ENCODE results near the gene PRRC1. TPM values are rescaled to one million over a fixed set of nuclear protein-coding genes. Genes with fewer than 3 reads are reported as not detected.

PRRC1 gene
- total RNA-seq, 1 donor from 2014 or later: 37.7 TPM

DNA sequence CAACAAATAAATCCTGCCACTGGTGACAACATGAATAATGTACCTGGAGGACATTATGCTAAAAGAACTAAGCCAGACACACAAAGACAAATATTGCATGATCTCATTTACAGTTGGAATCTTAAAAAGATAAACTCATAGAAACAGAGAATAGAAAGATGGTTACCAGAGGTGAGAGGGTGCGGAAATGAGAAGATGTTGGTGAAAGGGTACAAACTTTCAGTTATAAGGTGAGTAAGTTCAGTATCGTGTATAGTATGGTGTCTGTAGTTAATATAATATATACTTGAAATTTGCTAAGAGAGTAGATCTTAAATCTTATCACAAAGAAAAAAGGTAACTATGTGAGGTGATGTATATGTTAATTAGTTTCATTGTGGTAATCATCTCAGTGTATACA, 63.3 kb downstream of the PRRC1 start:
- DNase-seq (ENCODE audit: low read depth, low spot score): no peak

GRCh38 chr5:127581450-127581849, 64.0 kb downstream of the PRRC1 start:
- no peak for DNase-seq (ENCODE audit: low read depth, low spot score)

GRCh38 chr5:127582773-127583370, 65.4 kb downstream of the PRRC1 start:
- DNase-seq (ENCODE audit: low read depth, low spot score): no peak

DNA sequence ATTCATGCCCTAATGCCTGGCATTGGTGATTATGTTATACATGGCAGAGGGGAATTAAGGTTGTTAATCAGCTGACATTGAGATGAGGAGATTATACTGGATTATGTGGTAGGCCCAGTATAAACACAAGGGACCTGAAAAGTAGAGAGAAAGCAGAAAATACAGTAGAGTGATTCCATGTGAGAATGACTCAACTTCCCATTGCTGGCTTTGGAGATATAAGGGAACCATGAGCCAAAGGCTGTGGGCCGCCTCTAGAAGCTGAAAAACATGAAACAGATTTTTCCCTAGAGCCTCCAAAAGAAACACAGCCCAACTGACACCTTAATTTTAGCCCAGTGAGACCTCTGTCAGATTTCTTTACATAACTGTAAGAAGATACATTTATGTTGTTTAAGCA, 66.4 kb downstream of the PRRC1 start:
- DNase-seq (ENCODE audit: low read depth, low spot score): no peak

- DNase-seq (ENCODE audit: low read depth, low spot score): no peak
Measured at GRCh38 chr5:127585661-127586060, 68.2 kb downstream of the PRRC1 start.

GRCh38 chr5:127586066-127586770, 68.8 kb downstream of the PRRC1 start:
- no peak for DNase-seq (ENCODE audit: low read depth, low spot score)

GRCh38 chr5:127586811-127587210, 69.4 kb downstream of the PRRC1 start:
- DNase-seq (ENCODE audit: low read depth, low spot score): no peak

GRCh38 chr5:127587246-127587917, 69.9 kb downstream of the PRRC1 start:
- DNase-seq (ENCODE audit: low read depth, low spot score): no peak

DNA sequence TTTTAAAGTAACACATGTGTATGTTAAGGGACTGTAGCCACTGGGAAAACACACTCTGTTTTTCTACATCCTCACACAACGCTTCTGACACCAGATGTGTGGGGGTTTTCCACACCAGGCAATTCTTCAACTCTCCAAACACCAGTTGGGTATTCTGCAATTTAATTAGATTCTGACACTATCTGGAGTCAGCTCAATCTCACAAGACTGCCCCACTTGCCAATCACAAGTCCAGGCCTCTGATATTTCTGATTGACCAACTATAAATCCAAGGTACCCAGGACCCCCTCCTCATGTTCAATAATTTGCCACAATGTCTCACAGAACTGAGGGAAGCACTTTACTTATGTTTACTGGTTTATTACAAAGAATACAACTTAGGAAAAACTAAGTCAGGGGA, 70.9 kb downstream of the PRRC1 start:
- no peak for DNase-seq (ENCODE audit: low read depth, low spot score)

- no peak for DNase-seq (ENCODE audit: low read depth, low spot score)
Measured at GRCh38 chr5:127589309-127590030, 72.0 kb downstream of the PRRC1 start.

DNA sequence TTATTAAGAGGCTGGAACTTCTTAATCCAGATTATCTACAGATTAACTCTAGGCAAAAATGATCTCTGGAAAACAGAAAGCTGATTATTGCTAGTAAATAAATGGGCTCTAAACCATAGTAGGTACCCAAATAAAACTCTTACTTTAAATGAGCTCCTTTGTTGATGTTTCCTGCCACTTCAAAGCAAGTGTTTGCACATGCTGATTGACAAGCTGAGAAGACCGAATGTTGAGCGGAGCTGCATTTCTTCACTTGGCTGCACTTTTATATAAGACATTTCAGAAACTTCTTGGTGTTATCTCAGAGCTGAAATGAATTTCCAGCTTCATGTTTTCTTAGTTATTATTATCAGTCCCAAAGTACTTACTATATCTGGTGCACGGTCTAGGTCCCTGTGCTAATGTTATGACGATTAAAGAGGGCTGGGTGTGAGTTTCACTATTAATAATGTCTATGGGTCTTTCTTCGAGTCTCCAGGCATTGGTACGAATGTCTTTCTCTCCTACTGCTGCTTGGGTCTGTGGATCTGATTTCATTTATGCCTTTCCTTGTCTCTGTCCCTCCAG, 72.8 kb downstream of the PRRC1 start:
- DNase-seq (ENCODE audit: low read depth, low spot score): no peak

DNA sequence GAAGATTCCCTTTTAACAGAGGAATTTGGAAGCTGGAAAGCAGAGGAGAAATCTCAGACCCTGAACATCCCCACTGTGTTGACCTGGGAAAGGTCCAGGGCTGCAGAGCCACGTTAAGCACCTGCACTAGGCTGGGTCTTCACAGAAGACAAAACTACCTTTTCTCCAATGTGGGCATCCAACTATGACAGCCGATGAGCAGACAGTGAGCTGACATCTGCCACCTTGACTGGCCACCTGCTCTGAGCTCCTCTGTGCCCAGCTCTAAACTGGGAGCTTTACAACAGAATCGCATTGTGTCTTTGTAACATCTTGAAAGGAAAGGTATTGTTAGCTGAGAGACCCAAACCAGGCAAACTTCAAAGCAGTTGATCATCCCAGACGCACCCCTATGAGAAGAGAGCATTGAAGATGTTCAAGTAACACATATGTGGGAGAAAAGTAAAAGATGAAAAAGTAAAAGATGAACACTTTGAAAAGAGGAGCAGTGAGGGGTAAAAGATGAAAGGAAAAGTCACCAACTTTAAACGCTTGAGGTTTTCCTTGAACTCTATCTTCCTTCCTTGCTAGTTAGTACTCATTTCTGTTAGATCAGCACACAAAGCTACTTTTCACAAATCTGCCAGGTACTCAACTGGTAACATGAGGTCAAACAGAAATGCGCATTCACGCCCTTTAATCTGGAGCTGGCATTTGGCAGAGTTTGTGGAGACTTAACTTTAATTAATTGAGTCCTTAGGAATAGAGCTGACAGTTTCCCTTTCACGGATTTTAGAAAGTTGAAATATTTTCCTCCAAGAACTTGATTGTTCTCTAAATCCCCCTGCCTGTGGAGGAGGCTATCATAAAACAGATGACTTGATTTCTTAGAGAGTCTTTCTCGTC, 78.3 kb downstream of the PRRC1 start:
- no peak for DNase-seq (ENCODE audit: low read depth, low spot score)

DNA sequence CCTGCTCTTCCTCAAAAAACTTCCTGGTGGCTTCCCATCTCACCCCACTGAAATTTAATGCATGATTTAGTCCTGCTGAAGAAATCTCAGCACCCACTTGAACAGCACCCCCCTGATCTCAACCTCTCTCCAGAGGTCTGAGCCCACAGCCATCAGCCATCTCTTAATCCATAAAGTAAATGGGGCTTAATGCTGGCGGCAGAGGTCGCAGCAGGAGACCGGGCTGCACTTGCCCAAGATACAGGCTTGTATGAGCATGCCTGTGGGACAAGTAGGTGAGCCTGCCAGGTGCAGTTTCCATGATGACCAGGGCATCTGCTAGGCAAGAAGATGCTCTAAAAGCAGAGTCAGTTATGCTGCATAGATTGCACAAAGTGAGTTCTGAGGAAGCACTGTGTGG, 79.1 kb downstream of the PRRC1 start:
- DNase-seq (ENCODE audit: low read depth, low spot score): no peak

- DNase-seq (ENCODE audit: low read depth, low spot score): no peak
Measured at GRCh38 chr5:127599320-127599719, 81.9 kb downstream of the PRRC1 start.

DNA sequence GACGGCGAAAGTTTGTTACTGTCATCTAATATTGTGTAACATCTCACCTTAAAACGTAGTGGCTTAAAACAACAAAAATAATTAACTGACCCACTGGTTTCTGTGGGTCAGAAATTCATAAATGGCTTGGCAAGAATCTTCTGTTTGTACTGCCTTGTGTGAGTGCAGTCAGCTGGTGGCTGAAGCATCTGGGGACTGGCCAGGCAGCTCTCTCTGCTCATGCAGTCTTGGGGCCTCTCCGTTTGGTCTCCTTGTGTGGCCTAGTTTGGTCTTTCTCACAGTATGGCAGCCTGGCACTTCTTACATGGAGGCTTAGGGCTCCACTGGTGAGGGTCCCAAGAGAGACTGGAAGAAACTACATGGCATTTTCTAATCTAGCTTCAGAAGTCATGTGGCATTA, 82.4 kb downstream of the PRRC1 start:
- DNase-seq (ENCODE audit: low read depth, low spot score): no peak

DNA sequence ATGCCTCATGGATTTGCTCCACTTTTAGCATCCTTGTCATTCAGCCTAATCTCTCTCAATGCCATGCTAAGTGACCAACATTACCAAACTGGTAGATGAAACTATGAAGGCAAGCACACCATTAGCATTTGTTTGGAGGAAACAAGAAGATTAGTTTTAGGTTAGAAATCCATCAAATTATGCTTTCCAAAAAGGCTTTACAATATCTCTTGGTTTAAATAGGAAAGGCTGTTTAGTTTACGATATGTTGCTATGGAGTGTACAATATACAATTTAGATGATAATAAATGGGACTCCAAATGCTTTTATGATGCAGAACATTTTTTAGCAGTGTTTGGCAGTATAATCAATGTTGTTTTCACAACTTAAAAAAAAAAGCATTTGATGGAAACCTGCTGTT, 83.7 kb downstream of the PRRC1 start:
- no peak for DNase-seq (ENCODE audit: low read depth, low spot score)

- no peak for DNase-seq (ENCODE audit: low read depth, low spot score)
Measured at GRCh38 chr5:127601601-127602000, 84.2 kb downstream of the PRRC1 start.

DNA sequence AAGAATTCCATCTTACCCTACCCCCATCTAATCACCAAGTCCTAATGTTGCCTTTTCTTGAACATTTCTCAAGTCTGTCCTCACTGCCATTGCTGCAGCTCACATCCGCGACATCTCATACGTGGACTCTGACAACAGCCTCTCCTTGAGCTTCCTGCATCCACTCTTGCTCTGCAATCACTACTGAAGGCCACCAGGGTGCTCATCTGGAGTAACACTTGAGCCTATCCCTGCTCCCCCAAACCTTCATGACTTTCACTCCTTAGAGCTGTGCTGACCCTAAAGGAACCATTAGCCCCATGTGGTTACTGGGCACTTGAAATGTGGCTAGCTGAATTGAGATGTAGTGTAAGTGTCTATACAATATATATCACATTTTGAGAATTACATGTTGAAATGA, 85.0 kb downstream of the PRRC1 start:
- DNase-seq (ENCODE audit: low read depth, low spot score): no peak

DNA sequence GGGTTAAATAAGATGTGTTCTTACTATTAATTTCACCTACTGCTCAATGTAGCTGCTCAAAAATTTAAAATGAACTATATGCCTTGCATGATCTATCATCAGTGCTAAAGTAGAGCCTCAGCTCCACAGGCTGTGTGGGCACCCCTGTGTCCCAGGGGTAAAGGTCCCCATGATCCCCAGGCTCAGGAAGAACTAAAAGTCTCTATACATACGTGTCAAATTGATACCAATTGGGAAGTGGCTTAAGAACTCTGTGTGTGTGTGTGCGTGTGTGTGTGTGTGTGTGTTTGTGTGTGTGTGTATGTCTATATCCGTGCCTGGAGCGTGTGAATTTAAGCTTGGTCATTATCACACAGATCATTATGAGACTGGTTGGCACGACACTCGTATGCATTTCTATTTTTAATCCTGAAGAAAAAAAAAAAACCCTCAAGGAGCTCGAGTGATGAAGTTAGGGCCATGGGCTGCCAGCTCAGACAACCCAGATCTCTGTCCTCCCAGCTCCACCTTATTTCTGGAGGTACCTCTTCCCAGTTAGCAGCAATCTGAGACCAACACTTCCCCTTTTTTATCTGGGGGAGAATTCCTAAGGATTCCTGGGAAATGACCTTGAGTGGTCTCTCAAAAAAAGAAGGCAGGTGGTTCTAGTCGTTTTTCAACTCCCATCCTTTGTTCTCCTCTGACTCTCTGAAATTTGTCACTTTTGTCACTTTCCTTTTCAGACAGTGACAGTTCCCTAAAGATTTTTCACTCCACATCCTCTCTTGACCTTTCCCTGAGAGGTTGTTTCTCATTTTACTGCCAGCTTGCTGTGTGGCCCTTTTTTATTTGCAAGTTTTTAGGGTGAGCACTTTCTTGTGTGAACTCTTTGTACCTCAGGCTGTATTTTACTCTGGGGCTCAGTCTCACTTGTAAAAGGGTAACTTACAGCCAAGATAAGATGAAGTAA, 85.7 kb downstream of the PRRC1 start:
- no peak for DNase-seq (ENCODE audit: low read depth, low spot score)

All from pulmonary artery endothelial cell (primary cell).